HepG2 (cell line): ENCODE data around the gene ANKRD12. TPM values are rescaled to one million over a fixed set of nuclear protein-coding genes. Genes with fewer than 3 reads are reported as not detected.

Source experiments
- ATAC-seq: fragments of 200-7000 bp; cut with Tn5 transposase; 3 replicates; pipeline ENCODE4 v1.9.1; 2020; ENCODE audit warnings: mild to moderate bottlenecking, moderate library complexity
- BruUV-seq: library from RNA; stranded (reverse); fragments of 400-500 nt; replicated peaks from 2 replicates; lab custom pipeline; 2021; lab: Mats Ljungman, UMichigan
- CTCF ChIA-PET: fragments of 300-600 bp; formaldehyde crosslinking; extraction: SDS; loops from one replicate; lab custom pipeline; 2021; ENCODE audit warnings: low total read pairs, inconsistent platforms, low intra/inter-chr PET ratio; lab: Yijun Ruan, JAX
- POLR2A ChIA-PET: fragments of 350-600 bp; sonication (Branson Sonifier 250); formaldehyde crosslinking; loops from one replicate; lab custom pipeline; 2020; ENCODE audit warnings: antibody characterized with exemption, inconsistent platforms; lab: Yijun Ruan, JAX
- DNase-seq: peaks from one replicate; pipeline ENCODE4 v3.0.0-alpha.2; 2015; ENCODE audit warnings: low spot score
- FAIRE-seq: peaks from 3 replicates; lab custom pipeline; 2011; peaks lifted over from hg19 to GRCh38; lab: Jason Lieb, UNC
- H2AFZ ChIP-seq: one replicate; pipeline ENCODE4 v1.6.1; 2011; ENCODE audit warnings: low read length, inconsistent platforms
- H3K27ac ChIP-seq: fragments of 300-600 bp; 3 replicates; pipeline ENCODE4 v1.8.0; 2011; ENCODE audit warnings: mixed run types, mild to moderate bottlenecking, mixed read lengths, low read length, inconsistent platforms; ENCODE audit not compliant: insufficient read depth; ENCODE audit errors: extremely low read length
- H3K27me3 ChIP-seq, 2 experiments: fragments of 200-600 bp in 1 of 2; 2 replicates in 1 of 2; 3 replicates in 1 of 2; pipeline versions ENCODE4 v1.6.0 to v1.8.0; 2011; ENCODE audit warnings: low read length in 2 of 2, mild to moderate bottlenecking in 2 of 2, moderate library complexity in 2 of 2, inconsistent platforms in 1 of 2; ENCODE audit not compliant: insufficient read depth in 2 of 2, control insufficient read depth in 1 of 2
- H3K36me3 ChIP-seq, 2 experiments: fragments of 200-600 bp in 1 of 2; replicated peaks in 1 of 2; 2 replicates in 1 of 2; 3 replicates in 1 of 2; pipeline versions ENCODE4 v1.5.1 to v1.8.0; 2011; ENCODE audit warnings: low read length in 2 of 2, inconsistent platforms in 1 of 2; ENCODE audit not compliant: insufficient read depth in 2 of 2, control insufficient read depth in 1 of 2
- H3K4me1 ChIP-seq: 2 replicates; pipeline ENCODE4 v1.5.1; 2012; ENCODE audit warnings: low read length, inconsistent platforms; ENCODE audit not compliant: insufficient read depth
- H3K4me2 ChIP-seq: 2 replicates; pipeline ENCODE4 v1.6.0; 2011; ENCODE audit warnings: low read depth, low read length, inconsistent platforms
- H3K4me3 ChIP-seq, 3 experiments: fragments of 200-600 bp in 1 of 3; sonication (generic), shearing (Covaris generic) in 1 of 3; replicated peaks in 1 of 3; 2 replicates each; pipeline ENCODE4 v1.5.1; 2011 to 2016; ENCODE audit warnings: low read length in 3 of 3, inconsistent platforms in 2 of 3, low read depth in 2 of 3, mild to moderate bottlenecking in 2 of 3, control low read depth in 1 of 3, mixed read lengths in 1 of 3; ENCODE audit not compliant: insufficient read depth in 1 of 3
- H3K79me2 ChIP-seq: one replicate; pipeline ENCODE4 v1.6.1; 2011; ENCODE audit warnings: low read length, inconsistent platforms; ENCODE audit not compliant: insufficient read depth
- H3K9ac ChIP-seq: 2 replicates; pipeline ENCODE4 v1.6.0; 2011; ENCODE audit warnings: mild to moderate bottlenecking, low read depth, low read length, inconsistent platforms; ENCODE audit not compliant: insufficient read depth
- H3K9me3 ChIP-seq: 2 replicates; pipeline ENCODE4 v1.5.1; 2012; ENCODE audit warnings: mild to moderate bottlenecking, low read length
- H4K20me1 ChIP-seq: 2 replicates; pipeline ENCODE4 v1.6.0; 2011; ENCODE audit warnings: inconsistent platforms, mild to moderate bottlenecking, low read length, moderate library complexity; ENCODE audit not compliant: insufficient read depth
- ARID4A ChIP-seq: sonication (generic); formaldehyde crosslinking; IDR thresholded peaks from 2 replicates; pipeline ENCODE4 v1.5.0; 2020; ENCODE audit warnings: mild to moderate bottlenecking, missing genetic modification reagents, borderline replicate concordance
- HINFP ChIP-seq: sonication (generic); formaldehyde crosslinking; IDR thresholded peaks from 2 replicates; pipeline ENCODE4 v1.4.0; 2020; ENCODE audit warnings: low read depth, mild to moderate bottlenecking, missing genetic modification reagents
- ZFP36L2 ChIP-seq: sonication (generic); formaldehyde crosslinking; IDR thresholded peaks from 2 replicates; pipeline ENCODE4 v1.4.0; 2020; ENCODE audit warnings: missing genetic modification reagents
- ZNF337 ChIP-seq: sonication (generic); formaldehyde crosslinking; IDR thresholded peaks from 2 replicates; pipeline ENCODE4 v1.5.1; 2020; ENCODE audit warnings: missing genetic modification reagents, low read depth, mild to moderate bottlenecking, borderline replicate concordance
- ZNF564 ChIP-seq: sonication (generic); formaldehyde crosslinking; IDR thresholded peaks from 2 replicates; pipeline ENCODE4 v1.8.1; 2023; ENCODE audit warnings: mild to moderate bottlenecking, missing genetic modification reagents
- WGBS: methylation state at CpG from one replicate; pipeline ENCODE4 v1.1.6; 2017; ENCODE audit warnings: low lambda C conversion rate; 5-methylcytosine and 5-hydroxymethylcytosine counted together
- in situ Hi-C: cut with HindIII; loops from 2 replicates; pipeline ENCODE4 v1.10.0; 2017; ENCODE audit warnings: low pct_unique_long_range_greater_than_20kb; ENCODE audit not compliant: extremely low pct_ligation_motif_present
- intact Hi-C: fragments of 100-400 bp; cut with micrococcal nuclease; formaldehyde crosslinking; loops from one replicate; pipeline ENCODE4 v1.10.0; 2022; ENCODE audit not compliant: unreplicated experiment
- polyA plus RNA-seq, 8 experiments: library from polyadenylated mRNA; depleted of rRNA in 3 of 8; stranded (reverse) in 7 of 8; unstranded in 1 of 8; fragments of >200 nt; fragmentation: Illumina TruSeq in 4 of 8; extraction: Trizol in 4 of 8; gene quantifications; 2 replicates each; pipeline versions ENCODE4 v1.2.1 to v1.2.3, GENCODE V29; 2011 to 2016; ENCODE audit warnings: low read depth in 4 of 8, missing spikeins in 1 of 8, mixed read lengths in 1 of 8; ENCODE audit not compliant: insufficient read depth in 1 of 8
- total RNA-seq, 5 experiments: library from RNA; depleted of rRNA; stranded (reverse); fragments of >200 nt; fragmentation: Illumina TruSeq; extraction: Trizol; gene quantifications; 2 replicates each; pipeline ENCODE4 v1.2.3, GENCODE V29; 2016; ENCODE audit warnings: low read depth in 1 of 5

Gene ANKRD12
- total and polyA plus RNA-seq, 2 of the 13 experiments (the other 11 are each of a cell fraction or from before 2014, with no cell fraction given) = 6.0 to 23.2 TPM

DNA sequence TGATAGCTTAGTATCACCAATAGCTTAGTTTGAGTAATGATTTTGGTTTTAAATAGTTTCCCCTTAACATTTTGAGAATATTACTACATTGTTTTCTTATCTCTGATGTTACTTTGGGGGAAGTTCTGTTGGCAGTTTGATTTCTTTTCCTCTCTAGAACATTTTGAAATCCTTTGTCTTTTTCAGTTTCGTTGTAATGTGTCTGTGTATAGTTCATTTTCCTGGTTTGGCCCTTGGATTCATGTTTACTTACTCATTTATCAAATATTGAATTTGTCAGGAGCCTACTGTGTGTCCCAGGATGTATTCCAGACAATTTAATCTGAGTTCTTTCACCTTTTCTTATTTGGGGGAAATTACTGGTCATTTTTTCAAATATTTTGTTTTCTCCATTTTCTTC is 16.7 kb downstream of the ANKRD12 start (continued):
- TF ChIP-seq ARID4A (no peak), ZNF337 (CRISPR knock-in tag) (no peak), HINFP (CRISPR knock-in tag) (no peak)
- TF ChIP-seq, all 625 proteins: peak for 0

- H3K36me3 ChIP-seq = peaks cover 0 to 9% of the 10 kb centered on the region in 2 experiments; a peak in 2 of 5 replicates
- H3K4me2 ChIP-seq = no peak overlapping the region
- ChIA-PET POLR2A (no interaction called here), CTCF (no interaction called here)
- peaks cover 89% of the 10 kb centered on the region for H3K79me2 ChIP-seq
- 95% methylated on average over 4 of the region's 4 CpGs for WGBS
- DNase-seq = no peak
- H3K27me3 ChIP-seq = no peaks in the 10 kb centered on the region
- in situ Hi-C loops (no loop called here), intact Hi-C loops (loop anchor here (5.0 kb wide), 1 partner anchor 311 kb away; no protein-coding TSS in a partner anchor)
- no peak overlapping the region for H3K9ac ChIP-seq
- FAIRE-seq = no peak
- TF ChIP-seq ZFP36L2 (CRISPR knock-in tag) (no peak), ZNF564 (CRISPR knock-in tag) (no peak)
- ATAC-seq = no peak
- TSS peak; percentile 9 for BruUV-seq
- peaks cover 24% of the 10 kb centered on the region for H3K4me1 ChIP-seq
- H4K20me1 ChIP-seq = peaks cover 13% of the 10 kb centered on the region; the same call in 1 of the 2 replicates
- no peak overlapping the region for H3K4me3 ChIP-seq
- no peak overlapping the region for H3K27ac ChIP-seq
- no peak overlapping the region for H2AFZ ChIP-seq
- no peaks in the 10 kb centered on the region for H3K9me3 ChIP-seq
These were observed 20.1 kb downstream of the ANKRD12 start for GRCh38 chr18:9156604-9157249.
